Measurements from ENCODE around the gene LCMT2.

DNA sequence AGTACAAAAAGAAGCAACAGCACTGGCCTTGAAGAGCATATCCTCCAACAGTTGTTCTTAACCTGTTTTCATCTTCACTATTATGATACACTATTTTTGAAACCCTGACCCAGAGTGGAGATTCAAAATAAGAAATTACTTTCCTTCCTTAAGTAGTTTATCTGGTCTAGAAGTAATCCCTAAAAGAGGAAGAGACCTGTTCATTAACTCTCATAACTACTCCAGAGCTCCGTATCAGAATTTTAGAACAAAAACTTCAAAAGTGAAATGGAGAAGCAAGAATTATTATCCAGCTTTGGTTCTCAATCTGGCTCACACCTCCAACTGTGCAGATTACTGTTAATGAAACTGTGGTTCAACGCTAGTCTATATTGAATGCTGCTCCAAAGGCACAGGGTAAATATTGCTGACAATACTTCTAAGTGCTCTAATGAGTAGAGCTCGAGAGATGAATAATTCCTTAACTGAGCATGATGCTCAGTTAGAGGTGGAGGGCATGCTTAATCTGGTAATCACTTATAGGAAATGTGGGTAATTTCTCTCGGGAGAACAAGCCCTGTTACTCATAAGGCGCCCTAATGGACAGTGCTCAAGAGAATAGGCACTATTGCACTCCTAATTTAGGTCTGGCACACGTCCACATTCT, 5.2 kb downstream of the LCMT2 start:
- TF ChIP-seq, protein P1, sequence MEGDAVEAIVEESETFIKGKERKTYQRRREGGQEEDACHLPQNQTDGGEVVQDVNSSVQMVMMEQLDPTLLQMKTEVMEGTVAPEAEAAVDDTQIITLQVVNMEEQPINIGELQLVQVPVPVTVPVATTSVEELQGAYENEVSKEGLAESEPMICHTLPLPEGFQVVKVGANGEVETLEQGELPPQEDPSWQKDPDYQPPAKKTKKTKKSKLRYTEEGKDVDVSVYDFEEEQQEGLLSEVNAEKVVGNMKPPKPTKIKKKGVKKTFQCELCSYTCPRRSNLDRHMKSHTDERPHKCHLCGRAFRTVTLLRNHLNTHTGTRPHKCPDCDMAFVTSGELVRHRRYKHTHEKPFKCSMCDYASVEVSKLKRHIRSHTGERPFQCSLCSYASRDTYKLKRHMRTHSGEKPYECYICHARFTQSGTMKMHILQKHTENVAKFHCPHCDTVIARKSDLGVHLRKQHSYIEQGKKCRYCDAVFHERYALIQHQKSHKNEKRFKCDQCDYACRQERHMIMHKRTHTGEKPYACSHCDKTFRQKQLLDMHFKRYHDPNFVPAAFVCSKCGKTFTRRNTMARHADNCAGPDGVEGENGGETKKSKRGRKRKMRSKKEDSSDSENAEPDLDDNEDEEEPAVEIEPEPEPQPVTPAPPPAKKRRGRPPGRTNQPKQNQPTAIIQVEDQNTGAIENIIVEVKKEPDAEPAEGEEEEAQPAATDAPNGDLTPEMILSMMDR (IDR thresholded peaks at IDR 0.05): no peak
- no peak for TF ChIP-seq SIN3A (IDR thresholded peaks at IDR 0.05; ENCODE audit: borderline replicate concordance, insufficient read depth, low read depth, low read length)
- no peak for TF ChIP-seq TCF7L2 (IDR thresholded peaks at IDR 0.05; ENCODE audit: low read depth, low read length)
- TF ChIP-seq, protein P2, sequence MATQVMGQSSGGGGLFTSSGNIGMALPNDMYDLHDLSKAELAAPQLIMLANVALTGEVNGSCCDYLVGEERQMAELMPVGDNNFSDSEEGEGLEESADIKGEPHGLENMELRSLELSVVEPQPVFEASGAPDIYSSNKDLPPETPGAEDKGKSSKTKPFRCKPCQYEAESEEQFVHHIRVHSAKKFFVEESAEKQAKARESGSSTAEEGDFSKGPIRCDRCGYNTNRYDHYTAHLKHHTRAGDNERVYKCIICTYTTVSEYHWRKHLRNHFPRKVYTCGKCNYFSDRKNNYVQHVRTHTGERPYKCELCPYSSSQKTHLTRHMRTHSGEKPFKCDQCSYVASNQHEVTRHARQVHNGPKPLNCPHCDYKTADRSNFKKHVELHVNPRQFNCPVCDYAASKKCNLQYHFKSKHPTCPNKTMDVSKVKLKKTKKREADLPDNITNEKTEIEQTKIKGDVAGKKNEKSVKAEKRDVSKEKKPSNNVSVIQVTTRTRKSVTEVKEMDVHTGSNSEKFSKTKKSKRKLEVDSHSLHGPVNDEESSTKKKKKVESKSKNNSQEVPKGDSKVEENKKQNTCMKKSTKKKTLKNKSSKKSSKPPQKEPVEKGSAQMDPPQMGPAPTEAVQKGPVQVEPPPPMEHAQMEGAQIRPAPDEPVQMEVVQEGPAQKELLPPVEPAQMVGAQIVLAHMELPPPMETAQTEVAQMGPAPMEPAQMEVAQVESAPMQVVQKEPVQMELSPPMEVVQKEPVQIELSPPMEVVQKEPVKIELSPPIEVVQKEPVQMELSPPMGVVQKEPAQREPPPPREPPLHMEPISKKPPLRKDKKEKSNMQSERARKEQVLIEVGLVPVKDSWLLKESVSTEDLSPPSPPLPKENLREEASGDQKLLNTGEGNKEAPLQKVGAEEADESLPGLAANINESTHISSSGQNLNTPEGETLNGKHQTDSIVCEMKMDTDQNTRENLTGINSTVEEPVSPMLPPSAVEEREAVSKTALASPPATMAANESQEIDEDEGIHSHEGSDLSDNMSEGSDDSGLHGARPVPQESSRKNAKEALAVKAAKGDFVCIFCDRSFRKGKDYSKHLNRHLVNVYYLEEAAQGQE (IDR thresholded peaks at IDR 0.05; ENCODE audit: insufficient read depth in 1 of 2, low read depth in 2 of 2, low read length in 1 of 2): no peak

All from Panc1 (cell line).